HG03159 (cell line): ENCODE data around the gene POLR3E.
"Not testable (repeated sequence)": the region's sequence is repeated elsewhere in the genome, so short reads cannot be mapped to it uniquely, and the experiment has no call there.

ENCODE experiments used
- ATAC-seq: cut with Tn5 transposase; IDR thresholded peaks from one replicate; pipeline ENCODE4 v1.9.1; 2021; ENCODE audit warnings: mild to moderate bottlenecking, moderate library complexity; ENCODE audit not compliant: unreplicated experiment

Gene POLR3E

GRCh38 chr16:22328081-22328725 is 31.0 kb downstream of the POLR3E start:
- ATAC-seq: no peak

GRCh38 chr16:22329199-22329695 is 32.0 kb downstream of the POLR3E start:
- no peak for ATAC-seq

DNA sequence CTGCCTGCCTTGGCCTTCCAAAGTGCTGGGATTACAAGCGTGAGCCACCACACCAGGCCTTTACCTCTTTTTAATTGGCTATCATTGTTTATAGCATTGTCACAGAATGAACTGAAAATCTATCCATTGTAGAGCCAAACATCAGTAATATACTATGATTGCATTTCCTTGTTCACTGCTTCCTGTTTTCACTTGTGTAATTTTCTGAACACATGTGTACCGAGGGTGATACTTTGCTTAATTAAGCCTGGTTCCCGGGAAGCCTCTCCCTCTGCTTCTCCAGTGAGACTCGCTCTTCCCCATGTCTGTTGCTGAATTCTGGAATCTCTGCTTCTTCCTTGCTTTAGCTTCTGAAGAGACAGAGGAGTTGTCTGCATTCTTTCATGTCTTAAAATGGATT is 33.1 kb downstream of the POLR3E start:
- ATAC-seq: no peak

DNA sequence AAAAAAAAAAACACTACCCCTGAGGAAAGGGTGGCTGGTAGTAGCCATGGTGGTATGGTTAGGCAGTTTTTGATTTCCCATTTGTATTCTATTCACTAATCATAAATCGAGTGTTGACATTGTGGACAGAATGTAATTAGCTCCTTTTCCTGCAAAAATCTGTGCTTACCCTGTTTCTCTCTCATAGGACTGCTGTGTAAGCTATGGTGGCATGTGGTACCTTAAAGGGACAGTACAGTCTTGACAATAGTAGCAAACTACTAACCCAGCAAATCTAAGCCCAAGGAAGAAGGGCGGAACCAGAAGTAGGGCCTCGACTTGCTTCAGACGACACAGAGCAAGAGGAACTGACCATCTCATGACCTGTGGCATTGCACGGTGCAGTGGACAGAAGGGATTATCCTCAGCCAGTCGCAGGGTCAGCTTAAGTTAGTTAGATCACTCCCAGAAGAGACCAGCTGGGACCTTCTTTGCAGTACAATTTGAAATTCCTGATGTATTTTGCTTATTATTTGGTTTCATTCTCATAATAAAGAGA is 36.3 kb downstream of the POLR3E start:
- ATAC-seq: no peak

GRCh38 chr16:22335668-22336246 is 38.5 kb downstream of the POLR3E start:
- ATAC-seq: no peak

GRCh38 chr16:22336581-22336980 is 39.4 kb downstream of the POLR3E start:
- ATAC-seq: no peak

DNA sequence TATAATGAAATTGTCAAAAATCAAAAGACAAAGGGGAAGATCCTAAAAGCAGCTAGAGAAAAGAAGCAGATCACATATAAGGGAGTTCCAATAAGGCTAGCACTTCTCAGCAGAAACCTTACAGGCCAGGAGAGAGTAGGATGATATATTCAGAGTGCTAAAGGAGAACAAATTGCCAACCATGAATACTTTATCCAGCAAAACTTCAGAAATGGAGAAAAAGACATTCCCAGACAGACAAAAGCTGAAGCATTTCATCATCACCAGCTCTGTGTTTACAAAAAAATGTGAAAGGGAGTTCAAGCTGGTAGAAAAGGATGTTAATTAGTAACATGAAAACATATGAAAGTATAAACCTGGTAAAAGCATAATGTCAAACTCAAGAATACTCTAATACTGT is 39.8 kb downstream of the POLR3E start:
- ATAC-seq: no peak

GRCh38 chr16:22337849-22338635 is 40.8 kb downstream of the POLR3E start:
- no peak for ATAC-seq

DNA sequence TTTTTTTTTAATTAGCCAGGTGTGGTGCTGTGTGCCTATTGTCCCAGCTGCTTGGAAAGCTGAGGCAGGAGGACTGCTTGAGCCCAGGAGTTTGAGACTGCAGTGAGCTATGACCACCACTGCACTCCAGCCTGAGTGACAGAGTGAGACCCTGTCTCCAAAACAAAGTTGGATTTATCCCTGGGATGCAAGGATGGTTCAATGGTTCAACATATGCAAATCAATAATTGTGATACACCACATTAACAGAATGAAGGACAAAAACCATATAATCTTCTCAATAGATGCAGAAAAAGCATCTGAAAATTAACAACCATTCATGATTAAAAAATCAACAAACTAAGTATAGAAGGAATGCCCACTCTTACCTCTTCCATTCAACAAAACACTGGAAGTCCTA is 43.7 kb downstream of the POLR3E start:
- ATAC-seq: no peak

DNA sequence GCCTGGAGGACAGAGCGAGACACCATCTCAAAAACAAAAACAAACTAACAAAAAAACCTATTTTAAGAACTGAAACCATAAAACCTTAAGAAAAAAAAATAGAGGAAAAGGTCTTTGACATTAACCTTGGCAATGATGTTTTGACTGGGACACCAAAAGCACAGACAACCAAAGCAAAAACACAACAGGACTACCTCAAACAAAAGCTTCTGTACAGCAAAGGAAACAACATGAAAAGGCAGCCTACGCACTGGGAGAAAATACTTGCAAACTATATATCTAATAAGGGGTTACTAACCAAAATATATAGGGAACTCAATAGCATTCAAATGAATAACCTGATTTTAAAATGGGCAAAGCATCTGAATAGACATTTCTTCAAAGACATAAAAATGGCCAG is 44.9 kb downstream of the POLR3E start:
- ATAC-seq: no peak

GRCh38 chr16:22346483-22346882 is 49.3 kb downstream of the POLR3E start:
- no peak for ATAC-seq

DNA sequence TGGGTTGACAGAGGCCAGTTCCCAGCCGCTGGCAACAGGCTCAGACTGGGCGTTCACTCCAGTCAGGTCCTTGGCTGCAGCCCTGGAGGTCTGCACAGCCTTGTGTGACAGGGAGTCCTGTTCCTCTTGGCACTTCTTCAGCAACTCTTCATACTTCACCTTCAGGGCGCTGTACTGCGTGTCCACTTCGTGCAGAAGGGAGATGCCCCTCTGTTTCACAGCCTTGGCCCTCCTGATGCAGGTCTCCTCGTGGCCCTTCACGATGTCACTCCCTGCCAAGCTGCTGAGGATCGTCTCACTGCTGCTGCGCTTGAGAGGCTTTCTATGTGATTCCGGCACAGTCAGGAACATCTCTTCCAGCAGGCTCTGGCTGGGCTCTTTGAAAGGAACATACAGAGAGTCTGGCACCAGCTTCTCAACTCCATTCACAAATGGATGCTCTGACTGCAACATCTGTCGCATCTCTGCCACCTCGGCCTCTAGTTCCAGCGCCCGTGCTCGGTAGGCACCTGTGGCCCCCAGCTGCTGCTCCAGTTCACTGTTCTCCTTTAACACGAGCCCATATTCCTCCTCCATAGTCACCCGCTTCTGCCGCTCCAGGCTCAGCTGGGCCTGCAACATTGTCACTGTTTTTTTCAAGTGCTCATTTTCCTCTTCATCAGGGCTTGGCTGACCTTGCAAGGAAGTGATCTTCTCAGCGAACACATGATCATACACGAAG is 50.1 kb downstream of the POLR3E start:
- no peak for ATAC-seq

DNA sequence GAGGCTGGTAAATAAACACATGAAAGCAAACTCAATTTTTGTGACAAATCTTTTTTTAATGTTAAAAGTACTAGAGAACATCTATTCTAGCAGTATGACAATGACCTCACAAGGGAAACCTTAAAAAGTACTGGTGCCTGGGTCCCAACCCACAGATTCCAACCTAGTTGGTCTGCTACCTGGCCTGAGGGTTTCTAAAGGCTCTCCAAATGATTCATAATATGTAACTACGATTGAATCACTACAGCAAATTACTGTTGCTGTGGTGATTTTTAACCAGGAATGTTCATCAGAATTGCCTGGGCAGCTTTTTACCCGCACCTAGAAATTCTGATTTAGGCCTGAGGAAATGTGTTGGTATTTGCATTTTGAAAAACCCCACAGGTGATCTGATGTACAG is 51.1 kb downstream of the POLR3E start:
- ATAC-seq: no peak

DNA sequence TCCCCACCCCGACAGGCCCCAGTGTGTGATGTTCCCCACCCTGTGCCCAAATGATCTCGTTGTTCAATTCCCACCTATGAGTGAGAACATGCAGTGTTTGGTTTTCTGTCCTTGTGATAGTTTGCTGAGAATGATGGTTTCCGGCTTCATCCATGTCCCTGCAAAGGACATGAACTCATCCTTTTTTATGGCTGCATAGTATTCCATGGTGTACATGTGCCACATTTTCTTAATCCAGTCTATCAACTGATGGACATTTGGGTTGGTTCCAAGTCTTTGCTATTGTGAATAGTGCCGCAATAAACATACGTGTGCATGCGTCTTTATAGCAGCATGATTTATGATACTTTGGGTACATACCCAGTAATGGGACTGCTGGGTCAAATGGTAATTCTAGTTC is 53.8 kb downstream of the POLR3E start:
- ATAC-seq: not testable (repeated sequence)

GRCh38 chr16:22352140-22352539 is 54.9 kb downstream of the POLR3E start:
- no peak for ATAC-seq

DNA sequence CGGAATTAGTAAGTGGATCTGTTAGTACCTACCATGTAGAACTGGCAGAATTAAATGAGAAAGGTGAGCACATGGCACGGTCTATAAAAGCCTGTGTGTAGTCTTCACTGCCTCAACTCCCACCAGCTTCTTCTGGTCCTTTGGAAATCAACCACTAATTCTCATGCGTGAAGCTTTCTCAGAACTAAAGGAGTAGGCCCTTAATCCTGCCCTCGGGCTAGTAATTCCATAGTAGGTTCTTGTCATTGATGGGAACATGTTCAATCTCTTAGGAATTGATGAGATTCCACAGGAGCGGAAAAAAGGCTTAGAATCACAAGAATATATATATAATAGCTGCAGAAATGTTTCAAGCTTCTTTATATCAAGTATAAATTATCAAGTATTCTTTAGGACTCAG is 55.5 kb downstream of the POLR3E start:
- ATAC-seq: no peak

GRCh38 chr16:22353191-22353919 is 56.1 kb downstream of the POLR3E start:
- ATAC-seq: no peak

DNA sequence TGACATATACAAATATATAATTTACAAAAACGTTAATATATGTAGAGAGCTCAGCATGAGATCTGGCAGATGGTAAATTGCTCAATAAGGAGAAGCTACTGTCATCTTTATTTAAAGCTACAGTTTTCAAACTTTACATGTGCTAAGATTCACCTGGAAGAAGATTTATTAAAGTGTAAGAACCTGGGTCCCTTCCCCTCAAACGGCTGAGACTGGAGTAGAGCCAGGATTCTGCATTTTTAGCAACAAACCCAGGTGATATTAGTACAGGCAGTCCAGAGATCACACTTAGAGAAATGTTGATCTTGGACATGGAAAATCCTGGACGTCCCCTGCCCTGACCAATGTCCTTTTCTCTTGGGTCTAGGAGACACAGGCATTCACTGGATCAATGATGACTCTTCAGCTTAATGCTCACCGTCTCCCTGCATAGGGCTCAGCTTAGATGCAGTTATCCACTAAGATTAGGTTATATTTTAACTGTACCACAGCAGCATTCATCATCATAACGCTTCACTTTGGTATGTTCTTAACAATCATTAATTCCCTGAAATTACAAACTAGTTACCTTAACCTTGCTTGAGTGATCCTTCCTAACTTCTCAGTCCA is 56.8 kb downstream of the POLR3E start:
- ATAC-seq: no peak

DNA sequence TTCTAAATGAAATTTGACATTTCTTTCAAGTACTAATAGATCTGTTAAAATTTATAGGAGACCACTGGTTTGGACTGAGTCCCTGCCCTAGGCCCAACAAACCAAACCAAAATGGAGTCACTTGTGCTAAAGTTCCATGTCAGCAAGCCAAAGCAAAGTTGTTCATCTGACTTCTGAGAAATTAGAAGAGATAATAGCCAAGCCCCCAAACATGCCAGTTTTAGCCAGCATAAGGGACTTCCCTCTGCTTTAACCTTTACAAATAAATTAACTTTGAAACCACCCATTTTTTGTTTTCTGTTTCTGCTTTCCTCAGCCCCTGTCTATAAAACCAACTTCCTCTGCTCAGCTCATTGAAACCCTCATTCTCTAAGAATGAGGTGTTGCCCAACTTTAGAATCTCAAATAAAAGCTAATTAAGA is 58.3 kb downstream of the POLR3E start:
- no peak for ATAC-seq
